Hepatocyte (in vitro differentiated cells): ENCODE results near the gene DTX1. TPM values are rescaled to one million over a fixed set of nuclear protein-coding genes. Genes with fewer than 3 reads are reported as not detected.

Experiments used
- DNase-seq: peaks from one replicate; pipeline ENCODE4 v3.0.0-alpha.2; 2016; ENCODE audit warnings: low spot score
- H2AFZ ChIP-seq: fragments of 200-600 bp; sonication (generic); 2 replicates; pipeline ENCODE4 v1.6.0; 2016; ENCODE audit warnings: antibody characterized with exemption, mild to moderate bottlenecking
- H3K27ac ChIP-seq: fragments of 200-600 bp; sonication (generic); 2 replicates; pipeline ENCODE4 v1.5.1; 2016; ENCODE audit warnings: mild to moderate bottlenecking
- H3K27me3 ChIP-seq: fragments of 200-600 bp; sonication (generic); 2 replicates; pipeline ENCODE4 v1.6.1; 2016
- H3K36me3 ChIP-seq: fragments of 200-600 bp; sonication (generic); replicated peaks from 2 replicates; pipeline ENCODE4 v1.5.1; 2016; ENCODE audit warnings: low read depth; ENCODE audit not compliant: insufficient read depth
- H3K4me1 ChIP-seq: fragments of 200-600 bp; sonication (generic); 2 replicates; pipeline ENCODE4 v1.5.1; 2016; ENCODE audit warnings: mild to moderate bottlenecking, moderate library complexity; ENCODE audit not compliant: insufficient read depth
- H3K4me2 ChIP-seq: fragments of 200-600 bp; sonication (generic); 2 replicates; pipeline ENCODE4 v1.6.0; 2016
- H3K4me3 ChIP-seq: fragments of 200-600 bp; sonication (generic); 2 replicates; pipeline ENCODE4 v1.5.1; 2016; ENCODE audit warnings: mild to moderate bottlenecking
- H3K79me2 ChIP-seq: fragments of 200-600 bp; sonication (generic); 2 replicates; pipeline ENCODE4 v1.6.0; 2017; ENCODE audit warnings: mild to moderate bottlenecking
- H3K9me2 ChIP-seq: fragments of 200-600 bp; sonication (generic); replicated peaks from 2 replicates; pipeline ENCODE4 v1.6.0; 2017; ENCODE audit warnings: mild to moderate bottlenecking; ENCODE audit not compliant: insufficient read depth
- H3K9me3 ChIP-seq: fragments of 200-600 bp; sonication (generic); 2 replicates; pipeline ENCODE4 v1.5.1; 2016; ENCODE audit warnings: low read depth, mild to moderate bottlenecking
- H4K20me1 ChIP-seq: fragments of 200-600 bp; sonication (generic); 2 replicates; pipeline ENCODE4 v1.6.0; 2016; ENCODE audit warnings: mild to moderate bottlenecking; ENCODE audit not compliant: insufficient read depth, poor library complexity, severe bottlenecking
- CTCF ChIP-seq: fragments of 200-600 bp; sonication (generic); IDR thresholded peaks from 2 replicates; pipeline ENCODE4 v1.5.1; 2016; ENCODE audit warnings: antibody characterized with exemption, mild to moderate bottlenecking; ENCODE audit not compliant: poor library complexity
- EZH2 ChIP-seq: fragments of 200-600 bp; sonication (generic); IDR thresholded peaks from 2 replicates; pipeline ENCODE4 v1.6.1; 2016; ENCODE audit warnings: antibody characterized with exemption, mild to moderate bottlenecking, borderline replicate concordance
- EZH2phosphoT487 ChIP-seq: fragments of 200-600 bp; sonication (generic); IDR thresholded peaks from one replicate; pipeline ENCODE4 v1.6.1; 2018; ENCODE audit warnings: antibody characterized with exemption, mild to moderate bottlenecking, low read depth, moderate library complexity; ENCODE audit not compliant: unreplicated experiment, severe bottlenecking
- WGBS: methylation state at CpG from one replicate; pipeline ENCODE4 v1.1.6; 2016; ENCODE audit warnings: low lambda C conversion rate; ENCODE audit errors: missing lambda C conversion rate; 5-methylcytosine and 5-hydroxymethylcytosine counted together
- polyA plus RNA-seq: library from polyadenylated mRNA; unstranded; fragments of >200 nt; fragmentation: Nextera tagmentation; extraction: Ambion mirVana; gene quantifications from 2 replicates; pipeline ENCODE4 v1.2.1, GENCODE V29; 2016
- total RNA-seq: library from RNA; depleted of rRNA; stranded (reverse); fragments of >200 nt; gene quantifications from 2 replicates; pipeline ENCODE4 v1.2.3, GENCODE V29; 2014

Gene DTX1
- total and polyA plus RNA-seq, 2 experiments from 2014 or later = 0.47 to 2.3 TPM

- Histone ChIP-seq H3K79me2 (no peaks in the 10 kb centered on the region), H3K36me3 (no peaks in the 10 kb centered on the region), H3K27me3 (peaks cover 6% of the 10 kb centered on the region), H3K9me2 (no peaks in the 10 kb centered on the region), H2AFZ (no peak overlapping the region), H3K4me3 (no peak overlapping the region), H3K9me3 (no peaks in the 10 kb centered on the region), H3K4me1 (no peaks in the 10 kb centered on the region), H3K4me2 (no peak overlapping the region), H4K20me1 (no peaks in the 10 kb centered on the region), H3K27ac (no peak overlapping the region)
- no peak for DNase-seq
- WGBS = 52% methylated on average over 7 of the region's 7 CpGs
- TF ChIP-seq EZH2 (no peak), EZH2phosphoT487 (no peak), CTCF (no peak)
Measured at GRCh38 chr12:113109872-113110599, 53.5 kb downstream of the DTX1 start.

DNA sequence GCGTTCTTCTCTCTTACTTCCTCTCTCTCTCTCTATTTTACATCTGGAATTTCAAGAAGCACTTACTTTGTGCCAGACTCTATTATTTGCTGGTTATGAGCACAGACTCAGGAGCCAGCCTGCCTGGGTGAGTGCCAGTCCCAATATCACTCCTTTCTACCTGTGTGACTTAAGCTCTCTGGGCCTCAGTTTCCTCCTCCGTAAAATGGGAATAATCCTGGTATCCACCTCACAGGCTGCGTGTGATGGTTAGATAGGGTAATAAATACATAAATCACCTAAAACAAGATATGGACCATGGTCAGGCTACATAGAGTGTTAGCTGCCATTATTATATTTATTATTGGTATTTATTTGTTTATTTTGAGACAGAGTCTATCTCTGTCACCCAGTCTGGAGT lies 54.7 kb downstream of the DTX1 start:
- Histone ChIP-seq H3K4me3 (no peak overlapping the region), H3K79me2 (no peaks in the 10 kb centered on the region), H3K27me3 (peaks cover 4% of the 10 kb centered on the region), H3K36me3 (no peaks in the 10 kb centered on the region), H3K4me2 (no peak overlapping the region), H3K9me2 (no peaks in the 10 kb centered on the region), H3K27ac (no peak overlapping the region), H3K4me1 (no peaks in the 10 kb centered on the region), H4K20me1 (no peaks in the 10 kb centered on the region), H3K9me3 (no peaks in the 10 kb centered on the region), H2AFZ (no peak overlapping the region)
- TF ChIP-seq EZH2 (no peak), EZH2phosphoT487 (no peak), CTCF (no peak)
- DNase-seq = no peak
- 90% methylated on average over 3 of the region's 3 CpGs for WGBS

DNA sequence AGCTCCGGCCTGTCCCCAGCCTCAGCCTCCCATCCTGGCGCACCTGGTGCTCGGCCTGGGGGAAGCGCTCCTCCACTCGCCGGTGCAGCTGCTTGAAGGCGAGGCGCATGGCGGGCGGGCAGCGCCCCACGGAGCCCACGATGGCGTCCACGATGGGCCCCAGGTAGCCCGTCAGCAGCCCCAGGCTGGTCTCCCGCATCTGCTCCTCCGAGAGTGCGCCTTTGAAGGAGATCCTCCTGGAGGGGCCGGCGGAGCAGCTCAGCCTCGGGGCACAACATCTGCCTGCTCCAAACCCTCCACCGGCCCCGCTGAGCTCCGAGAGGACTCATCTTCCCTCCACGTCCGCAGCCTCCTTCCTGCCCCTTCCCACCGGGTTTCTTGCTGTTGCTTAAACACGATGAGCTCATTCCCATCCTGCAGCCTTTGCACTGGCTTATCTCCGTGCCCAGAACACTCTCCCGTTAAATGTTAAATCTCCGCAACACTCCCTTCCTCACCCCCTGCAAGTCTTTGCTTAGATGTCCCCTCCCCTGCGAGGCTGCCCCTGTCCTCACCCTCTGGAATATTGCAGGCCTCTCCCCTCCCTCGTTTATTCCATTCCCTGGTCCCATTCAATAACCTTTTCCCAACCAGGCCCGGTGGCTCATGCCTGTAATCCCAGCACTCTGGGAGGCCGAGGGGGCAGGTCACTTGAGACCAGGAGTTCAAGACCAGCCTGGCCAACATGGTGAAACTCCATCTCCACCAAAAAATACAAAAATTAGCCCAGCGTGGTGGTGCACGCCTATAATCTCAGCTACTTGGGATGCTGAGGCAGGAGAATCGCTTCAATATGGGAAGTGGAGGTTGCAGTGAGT lies 55.7 kb downstream of the DTX1 start:
- H3K27ac ChIP-seq = no peak overlapping the region
- WGBS = 76% methylated on average over 37 of the region's 39 CpGs
- H3K27me3 ChIP-seq = peaks cover 4% of the 10 kb centered on the region
- H3K36me3 ChIP-seq = no peaks in the 10 kb centered on the region
- no peaks in the 10 kb centered on the region for H3K9me3 ChIP-seq
- H3K9me2 ChIP-seq = no peaks in the 10 kb centered on the region
- no peaks in the 10 kb centered on the region for H3K79me2 ChIP-seq
- no peak overlapping the region for H2AFZ ChIP-seq
- no peaks in the 10 kb centered on the region for H4K20me1 ChIP-seq
- no peak overlapping the region for H3K4me3 ChIP-seq
- TF ChIP-seq EZH2 (no peak), CTCF (no peak), EZH2phosphoT487 (no peak)
- no peak for DNase-seq
- no peaks in the 10 kb centered on the region for H3K4me1 ChIP-seq
- no peak overlapping the region for H3K4me2 ChIP-seq
